Peyer's patch (tissue), 4 donors: ENCODE results near the gene PRPF18. TPM values are rescaled to one million over a fixed set of nuclear protein-coding genes. Genes with fewer than 3 reads are reported as not detected.

Experiments used
- DNase-seq, 3 donors: peaks; one replicate each; pipeline ENCODE4 v3.0.0-alpha.2; 2017 to 2019
- H3K27ac ChIP-seq, 4 donors: fragments of 200-600 bp; sonication (generic); one replicate each; pipeline ENCODE4 v1.5.1; 2016 to 2019
- H3K27me3 ChIP-seq, 2 donors: fragments of 200-600 bp; sonication (generic); one replicate each; pipeline ENCODE4 v1.5.1; 2019
- H3K36me3 ChIP-seq, 3 donors: fragments of 200-600 bp; sonication (generic); one replicate each; pipeline ENCODE4 v1.5.1; 2016 to 2019
- H3K4me1 ChIP-seq, 4 donors: fragments of 200-600 bp; sonication (generic); one replicate each; pipeline ENCODE4 v1.5.1; 2016 to 2019
- H3K4me3 ChIP-seq, 4 donors: fragments of 200-600 bp; sonication (generic); 1 replicate in 3 of 4; 2 replicates in 1 of 4; pipeline ENCODE4 v1.5.1; 2016 to 2019; ENCODE audit warnings: mild to moderate bottlenecking in 1 of 4
- H3K9me3 ChIP-seq, 4 donors: fragments of 200-600 bp; sonication (generic); one replicate each; pipeline ENCODE4 v1.5.1; 2016 to 2019; ENCODE audit warnings: mild to moderate bottlenecking in 1 of 4
- POLR2A ChIP-seq, 2 donors: fragments of 450-650 bp; IDR thresholded peaks; one replicate each; pipeline ENCODE4 v1.5.1; 2017; ENCODE audit warnings: antibody characterized with exemption in 2 of 2, mild to moderate bottlenecking in 2 of 2, moderate library complexity in 2 of 2
- total RNA-seq, 4 donors: library from RNA; depleted of rRNA; stranded (reverse); fragments of >200 nt; gene quantifications; one replicate each; pipeline ENCODE4 v1.1.0, GENCODE V29; 2016
- TF ChIP-seq, protein P1 (sequence below), 6 experiments: fragments of 450-650 bp in 4 of 6; fragments of 200-600 bp in 2 of 6; sonication (generic) in 1 of 6; IDR thresholded peaks; one replicate each; pipeline ENCODE4 v1.5.1; 2017 to 2019; ENCODE audit warnings: antibody characterized with exemption in 6 of 6, mild to moderate bottlenecking in 3 of 6, moderate library complexity in 1 of 6

Gene PRPF18
- total RNA-seq, 4 donors from 2014 or later, result 39.9 to 175 (median 49.6) TPM

DNA sequence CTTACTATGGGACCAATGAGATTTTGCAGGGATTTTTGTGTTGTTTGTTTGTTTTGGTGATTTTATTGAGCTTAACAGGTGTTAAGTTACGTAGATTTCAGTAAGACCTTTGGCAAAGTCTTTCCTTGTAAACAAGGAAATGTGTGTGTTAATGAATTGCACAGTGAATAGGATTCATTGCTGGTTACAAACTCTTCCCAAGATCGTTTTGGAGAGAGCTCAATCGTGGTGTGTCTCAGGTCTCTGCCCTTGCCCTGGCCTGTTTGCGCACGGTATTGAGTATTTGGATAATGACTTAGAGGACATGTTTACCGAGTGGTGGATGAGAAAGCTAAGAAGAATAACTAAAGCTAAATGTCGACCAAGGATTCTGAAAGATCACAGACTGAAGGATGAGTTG lies 41.9 kb downstream of the PRPF18 start:
- no peak for DNase-seq
- no peak overlapping the region for H3K4me3 ChIP-seq
- no peaks in the 10 kb centered on the region for H3K27me3 ChIP-seq
- peaks cover 0 to 10% (median 0%) of the 10 kb centered on the region in 4 donors for H3K4me1 ChIP-seq
- no peak for TF ChIP-seq POLR2A (IDR thresholded peaks at IDR 0.05)
- TF ChIP-seq, protein P1, sequence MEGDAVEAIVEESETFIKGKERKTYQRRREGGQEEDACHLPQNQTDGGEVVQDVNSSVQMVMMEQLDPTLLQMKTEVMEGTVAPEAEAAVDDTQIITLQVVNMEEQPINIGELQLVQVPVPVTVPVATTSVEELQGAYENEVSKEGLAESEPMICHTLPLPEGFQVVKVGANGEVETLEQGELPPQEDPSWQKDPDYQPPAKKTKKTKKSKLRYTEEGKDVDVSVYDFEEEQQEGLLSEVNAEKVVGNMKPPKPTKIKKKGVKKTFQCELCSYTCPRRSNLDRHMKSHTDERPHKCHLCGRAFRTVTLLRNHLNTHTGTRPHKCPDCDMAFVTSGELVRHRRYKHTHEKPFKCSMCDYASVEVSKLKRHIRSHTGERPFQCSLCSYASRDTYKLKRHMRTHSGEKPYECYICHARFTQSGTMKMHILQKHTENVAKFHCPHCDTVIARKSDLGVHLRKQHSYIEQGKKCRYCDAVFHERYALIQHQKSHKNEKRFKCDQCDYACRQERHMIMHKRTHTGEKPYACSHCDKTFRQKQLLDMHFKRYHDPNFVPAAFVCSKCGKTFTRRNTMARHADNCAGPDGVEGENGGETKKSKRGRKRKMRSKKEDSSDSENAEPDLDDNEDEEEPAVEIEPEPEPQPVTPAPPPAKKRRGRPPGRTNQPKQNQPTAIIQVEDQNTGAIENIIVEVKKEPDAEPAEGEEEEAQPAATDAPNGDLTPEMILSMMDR (IDR thresholded peaks at IDR 0.05), result no peak
- H3K27ac ChIP-seq, result no peak overlapping the region
- peaks cover 0 to 18% (median 0%) of the 10 kb centered on the region in 3 donors for H3K36me3 ChIP-seq
- no peaks in the 10 kb centered on the region for H3K9me3 ChIP-seq

DNA sequence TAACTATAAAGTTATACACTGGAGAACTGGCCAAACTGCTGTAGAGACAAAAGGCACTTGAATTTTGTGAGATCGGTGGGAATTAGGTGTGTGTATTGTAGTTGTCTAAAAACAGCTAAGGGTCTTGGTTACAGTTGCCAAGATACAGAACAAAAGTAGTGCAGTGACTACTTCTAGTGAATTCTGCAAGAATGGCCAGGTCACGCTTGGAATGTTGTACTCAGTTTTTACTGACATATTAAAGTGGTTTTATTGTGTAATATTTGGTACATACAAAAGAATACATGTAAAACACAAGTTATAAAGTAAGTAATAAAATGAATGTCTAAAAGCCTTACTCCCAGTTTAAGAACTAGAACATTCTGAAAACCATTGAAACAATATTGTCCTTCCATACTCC lies 42.4 kb downstream of the PRPF18 start:
- DNase-seq, result no peak
- Histone ChIP-seq H3K36me3 (peaks cover 0 to 18% (median 0%) of the 10 kb centered on the region in 3 donors), H3K27me3 (no peaks in the 10 kb centered on the region), H3K27ac (no peak overlapping the region), H3K4me3 (no peak overlapping the region), H3K9me3 (no peaks in the 10 kb centered on the region), H3K4me1 (peaks cover 0 to 10% (median 0%) of the 10 kb centered on the region in 4 donors)
- TF ChIP-seq, protein P1 (IDR thresholded peaks at IDR 0.05), result no peak
- no peak for TF ChIP-seq POLR2A (IDR thresholded peaks at IDR 0.05)

DNA sequence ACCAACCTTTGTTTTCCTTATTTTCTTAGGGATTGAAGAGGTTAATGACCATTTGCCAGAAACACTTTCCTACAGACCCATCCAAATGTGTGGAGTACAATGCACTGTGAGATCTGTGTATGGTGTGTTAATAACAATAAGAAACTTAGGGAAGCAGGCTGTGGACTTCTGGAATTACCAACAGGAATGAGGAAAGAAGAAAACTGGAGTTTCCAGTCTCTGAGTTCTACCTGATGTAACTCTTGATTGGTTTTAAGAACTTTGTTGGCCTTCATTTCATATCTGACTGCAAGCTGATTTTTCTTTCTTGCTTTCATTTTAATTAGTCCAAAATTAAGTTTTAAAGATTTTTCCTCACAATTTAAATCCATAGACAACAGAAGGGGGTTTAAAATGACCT lies 43.5 kb downstream of the PRPF18 start:
- no peaks in the 10 kb centered on the region for H3K27me3 ChIP-seq
- H3K27ac ChIP-seq, result no peak overlapping the region
- H3K4me3 ChIP-seq, result no peak overlapping the region
- TF ChIP-seq POLR2A (IDR thresholded peaks at IDR 0.05), result no peak
- TF ChIP-seq, protein P1 (IDR thresholded peaks at IDR 0.05), result no peak
- peaks cover 0 to 18% (median 0%) of the 10 kb centered on the region in 3 donors for H3K36me3 ChIP-seq
- no peak for DNase-seq
- no peaks in the 10 kb centered on the region for H3K9me3 ChIP-seq
- peaks cover 0 to 10% (median 0%) of the 10 kb centered on the region in 4 donors for H3K4me1 ChIP-seq

DNA sequence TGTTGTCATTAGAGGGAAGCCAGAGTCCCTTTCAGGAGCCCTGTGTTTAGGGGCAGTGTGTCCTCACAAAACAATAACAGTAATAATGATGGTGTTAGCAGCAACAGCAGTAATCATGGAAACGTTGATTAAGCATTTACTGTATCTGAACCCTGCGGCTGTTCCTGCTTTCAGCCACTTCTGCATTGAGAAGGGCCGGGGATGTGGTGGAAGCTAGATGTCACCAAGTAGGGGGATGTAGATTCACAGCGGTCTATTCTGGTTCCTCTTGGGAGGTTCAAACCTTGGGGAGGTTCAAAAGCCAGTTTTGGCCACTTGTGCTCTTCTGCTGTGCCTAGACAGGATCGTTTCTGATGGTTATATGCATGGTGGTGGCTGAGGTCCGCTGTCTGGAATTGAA lies 44.8 kb downstream of the PRPF18 start:
- H3K4me3 ChIP-seq, result no peak overlapping the region
- no peak for DNase-seq
- no peaks in the 10 kb centered on the region for H3K9me3 ChIP-seq
- TF ChIP-seq, protein P1 (IDR thresholded peaks at IDR 0.05), result no peak
- no peak for TF ChIP-seq POLR2A (IDR thresholded peaks at IDR 0.05)
- H3K27me3 ChIP-seq, result no peaks in the 10 kb centered on the region
- H3K4me1 ChIP-seq, result peaks cover 0 to 10% (median 0%) of the 10 kb centered on the region in 4 donors
- peaks cover 0 to 18% (median 0%) of the 10 kb centered on the region in 3 donors for H3K36me3 ChIP-seq
- peak overlapping the region in 1 of 4 donors; percentile 8 for H3K27ac ChIP-seq

DNA sequence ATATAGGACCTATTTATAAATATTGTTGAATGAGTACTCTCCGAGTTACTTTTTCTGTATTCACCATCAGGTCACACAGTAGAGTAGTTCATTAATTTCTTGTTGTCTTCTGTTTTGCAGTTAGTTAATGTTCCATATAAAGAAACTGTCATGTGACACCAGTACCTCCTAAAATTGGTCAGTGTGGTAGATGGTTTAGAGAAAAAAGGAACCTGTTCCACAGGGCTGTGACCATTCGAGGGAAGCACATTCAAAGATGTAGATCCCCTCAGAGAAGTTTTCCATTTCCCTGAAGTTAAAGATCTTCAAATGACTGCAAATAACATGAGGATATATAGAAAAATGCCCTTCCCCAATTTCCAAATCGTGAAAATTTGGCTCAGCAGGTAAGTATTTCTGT lies 45.7 kb downstream of the PRPF18 start:
- no peak for DNase-seq
- H3K4me3 ChIP-seq, result no peak overlapping the region
- no peaks in the 10 kb centered on the region for H3K9me3 ChIP-seq
- H3K36me3 ChIP-seq, result peaks cover 0 to 18% (median 0%) of the 10 kb centered on the region in 3 donors
- no peak for TF ChIP-seq POLR2A (IDR thresholded peaks at IDR 0.05)
- TF ChIP-seq, protein P1 (IDR thresholded peaks at IDR 0.05), result no peak
- H3K27me3 ChIP-seq, result no peaks in the 10 kb centered on the region
- H3K4me1 ChIP-seq, result peaks cover 0 to 10% (median 0%) of the 10 kb centered on the region in 4 donors
- H3K27ac ChIP-seq, result peak overlapping the region in 3 of 4 donors; percentile 8 to 83 (median 40)
